Forelimb muscle (tissue), 1 donor: ENCODE measurements around the gene APC2. TPM values are rescaled to one million over a fixed set of nuclear protein-coding genes. Genes with fewer than 3 reads are reported as not detected.
"Not testable (repeated sequence)": the region's sequence is repeated elsewhere in the genome, so short reads cannot be mapped to it uniquely, and the experiment has no call there.

Source experiments
- DNase-seq: peaks from one replicate; pipeline ENCODE4 v3.0.0-alpha.2; 2013; ENCODE audit warnings: low read depth
- polyA plus RNA-seq: library from polyadenylated mRNA; unstranded; fragments of 120-200 nt; gene quantifications from one replicate; pipeline ENCODE4 v1.2.1, GENCODE V29; 2013; ENCODE audit not compliant: insufficient read length

The APC2 gene
- polyA plus RNA-seq, 1 donor, result 0.91 TPM

DNA sequence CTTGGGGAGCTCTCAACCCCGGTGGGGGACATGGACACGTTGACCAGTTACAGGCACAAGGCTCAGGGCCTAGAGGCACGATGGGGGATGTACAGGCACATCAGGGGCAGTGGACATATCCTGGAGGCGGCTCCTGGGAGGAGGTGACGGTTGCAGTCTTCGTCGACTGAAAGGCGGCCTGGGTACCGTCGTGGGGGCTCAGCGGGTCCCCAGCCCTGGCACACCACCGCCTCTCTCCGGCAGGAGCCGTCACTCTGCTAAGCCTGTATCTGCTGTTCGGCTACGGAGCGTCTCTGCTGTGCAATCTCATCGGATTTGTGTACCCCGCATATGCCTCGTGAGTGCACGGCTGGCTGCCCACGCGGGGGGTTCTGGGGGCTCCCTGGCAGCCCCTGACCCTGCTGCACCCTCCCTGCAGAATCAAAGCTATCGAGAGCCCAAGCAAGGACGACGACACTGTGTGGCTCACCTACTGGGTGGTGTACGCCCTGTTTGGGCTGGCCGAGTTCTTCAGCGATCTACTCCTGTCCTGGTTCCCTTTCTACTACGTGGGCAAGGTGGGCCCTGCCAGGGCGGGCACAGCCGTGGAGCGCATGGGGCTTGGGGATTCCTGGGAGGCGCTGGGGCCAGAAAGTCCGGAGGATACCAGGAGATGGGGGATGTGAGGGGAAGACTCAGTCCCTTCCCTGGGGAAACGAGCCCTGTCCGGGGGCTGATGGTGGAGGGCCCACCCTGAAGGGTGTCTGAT lies 45.3 kb downstream of the APC2 start:
- no peak for DNase-seq

DNA sequence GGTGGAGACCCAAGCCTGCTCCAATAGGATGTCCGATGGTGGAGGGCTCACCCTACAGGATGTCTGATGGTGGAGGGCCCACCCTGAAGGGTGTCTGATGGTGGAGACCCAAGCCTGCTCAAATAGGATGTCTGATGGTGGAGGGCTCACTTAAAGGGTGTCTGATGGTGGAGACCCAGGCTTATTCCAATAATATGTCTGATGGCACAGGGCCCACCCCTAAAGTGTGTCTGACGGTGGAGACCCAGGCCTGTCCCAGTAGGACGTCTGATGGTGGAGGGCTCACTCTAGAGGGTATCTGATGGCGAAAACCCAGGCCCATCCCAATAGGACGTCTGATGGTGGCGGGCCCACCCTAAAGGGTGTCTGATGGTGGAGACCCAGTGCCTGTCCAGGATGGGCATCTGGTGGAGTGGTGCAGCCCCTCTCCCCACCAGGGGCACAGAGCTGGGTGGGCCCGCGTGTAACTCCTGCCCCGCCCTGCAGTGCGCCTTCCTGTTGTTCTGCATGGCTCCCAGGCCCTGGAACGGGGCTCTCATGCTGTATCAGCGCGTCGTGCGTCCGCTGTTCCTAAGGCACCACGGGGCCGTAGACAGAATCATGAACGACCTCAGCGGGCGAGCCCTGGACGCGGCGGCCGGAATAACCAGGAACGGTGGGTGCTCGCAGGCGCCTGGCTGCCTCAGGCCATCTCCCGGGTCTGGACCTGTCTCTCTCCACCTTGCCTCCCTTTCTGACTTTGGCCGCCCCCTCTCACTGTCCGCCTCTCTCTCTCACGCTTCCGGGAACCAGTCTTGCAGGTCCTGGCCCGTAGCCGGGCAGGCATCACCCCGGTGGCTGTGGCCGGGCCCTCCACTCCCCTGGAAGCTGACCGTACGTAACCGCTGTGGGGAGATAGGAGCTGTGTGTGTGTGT lies 46.1 kb downstream of the APC2 start:
- DNase-seq, result no peak

DNA sequence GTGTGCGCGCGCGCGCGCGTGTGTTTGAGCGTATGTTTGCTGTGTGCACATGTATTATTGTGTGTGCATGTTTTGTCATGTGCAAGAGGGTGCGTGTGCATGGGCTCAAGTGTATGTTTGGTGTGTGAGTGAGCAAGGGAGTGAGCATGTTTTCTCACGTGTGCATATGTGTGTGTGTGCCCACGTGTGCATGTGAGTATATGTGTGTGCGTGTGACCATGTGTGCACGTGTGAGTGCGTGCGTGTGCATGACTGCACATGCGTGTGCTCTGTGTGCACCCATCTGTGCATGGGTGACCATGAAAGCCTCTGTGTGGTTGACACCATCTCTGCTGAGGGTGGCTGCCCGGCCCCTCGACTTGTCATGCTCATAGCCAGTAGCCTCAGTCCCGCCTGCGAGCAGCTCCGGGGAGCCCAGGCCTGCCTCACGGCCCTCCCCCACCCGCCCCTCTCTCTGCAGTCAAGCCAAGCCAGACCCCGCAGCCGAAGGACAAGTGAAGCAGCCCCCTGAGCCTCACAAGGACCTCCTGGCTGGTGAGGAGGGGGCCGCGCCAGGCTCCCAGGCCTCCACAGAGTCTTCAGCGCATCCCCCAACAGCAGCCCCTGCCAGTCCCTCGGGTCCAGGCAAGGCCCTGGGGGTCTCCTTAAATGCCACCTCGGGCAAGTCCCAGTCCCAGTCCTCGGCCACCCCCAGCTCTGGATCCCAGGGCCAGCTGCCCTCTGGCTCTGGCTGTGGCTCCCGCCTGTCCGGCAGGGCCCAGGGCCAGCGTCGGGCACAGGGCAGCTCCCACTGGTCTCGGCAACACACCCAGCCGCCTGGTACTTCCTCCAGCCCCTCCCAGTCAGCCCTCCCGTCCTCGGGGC lies 47.0 kb downstream of the APC2 start:
- no peak for DNase-seq

DNA sequence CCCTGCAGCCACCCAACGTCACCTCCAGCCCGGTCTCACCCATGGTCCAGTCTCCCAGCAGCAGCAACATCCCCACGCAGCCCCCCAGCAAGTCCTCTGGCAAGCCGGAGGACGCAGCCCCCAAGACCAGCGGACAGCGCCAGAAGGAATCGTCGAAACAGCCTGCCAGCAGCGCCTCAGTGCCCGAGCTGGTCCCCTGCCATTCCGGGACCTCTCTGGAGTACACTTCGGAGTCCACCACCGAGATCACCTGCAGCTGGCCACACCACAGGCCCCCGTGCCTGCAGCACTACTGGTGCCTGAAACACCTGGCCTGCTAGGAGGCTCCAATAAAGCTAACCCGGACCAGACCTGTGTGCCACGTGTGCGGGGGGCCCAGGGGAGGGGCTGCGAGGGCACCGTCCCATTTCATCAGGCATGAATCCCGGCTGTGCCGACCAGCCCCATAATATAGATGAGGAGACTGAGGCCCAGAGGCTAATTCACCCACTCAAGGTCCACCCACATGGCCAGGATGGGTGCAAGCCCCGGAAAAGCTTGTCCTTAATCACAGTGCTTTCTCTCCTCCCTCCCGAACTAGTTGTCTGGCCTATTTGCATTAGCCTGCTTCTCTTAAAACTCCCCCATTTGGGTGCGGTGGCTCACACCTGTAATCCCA lies 47.8 kb downstream of the APC2 start:
- no peak for DNase-seq

DNA sequence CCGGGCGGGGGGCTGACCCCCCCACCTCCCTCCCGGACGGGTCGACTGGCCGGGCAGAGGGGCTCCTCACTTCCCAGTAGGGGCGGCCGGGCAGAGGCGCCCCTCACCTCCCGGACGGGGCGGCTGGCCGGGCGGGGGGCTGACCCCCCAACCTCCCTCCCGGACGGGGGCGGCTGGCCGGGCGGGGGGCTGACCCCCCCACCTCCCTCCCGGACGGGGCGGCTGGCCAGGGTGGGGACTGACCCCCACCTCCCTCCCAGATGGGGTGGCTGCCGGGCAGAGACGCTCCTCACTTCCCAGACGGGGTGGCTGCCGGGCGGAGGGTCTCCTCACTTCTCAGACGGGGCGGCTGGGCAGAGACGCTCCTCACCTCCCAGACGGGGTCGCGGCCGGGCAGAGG lies 49.3 kb downstream of the APC2 start:
- not testable (repeated sequence) for DNase-seq

DNA sequence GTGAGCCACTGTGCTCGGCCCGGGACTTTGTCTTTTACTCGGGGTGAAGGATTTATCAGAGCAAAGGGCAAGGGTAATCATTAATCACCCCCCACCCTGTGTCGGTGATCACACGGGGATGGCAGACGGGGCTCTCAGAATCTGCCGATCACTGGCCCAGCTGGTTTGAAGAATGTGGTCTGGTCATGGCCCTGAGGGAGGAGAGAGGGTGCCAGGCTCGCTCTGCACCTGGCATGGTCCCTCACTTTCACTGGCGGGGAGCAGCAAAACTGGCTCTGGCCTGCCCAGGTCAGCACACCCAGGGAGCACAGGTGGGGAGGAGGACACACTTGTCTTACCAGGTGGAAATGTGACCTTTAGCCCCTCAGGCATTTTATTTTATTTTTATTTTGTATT lies 51.3 kb downstream of the APC2 start:
- no peak for DNase-seq

DNA sequence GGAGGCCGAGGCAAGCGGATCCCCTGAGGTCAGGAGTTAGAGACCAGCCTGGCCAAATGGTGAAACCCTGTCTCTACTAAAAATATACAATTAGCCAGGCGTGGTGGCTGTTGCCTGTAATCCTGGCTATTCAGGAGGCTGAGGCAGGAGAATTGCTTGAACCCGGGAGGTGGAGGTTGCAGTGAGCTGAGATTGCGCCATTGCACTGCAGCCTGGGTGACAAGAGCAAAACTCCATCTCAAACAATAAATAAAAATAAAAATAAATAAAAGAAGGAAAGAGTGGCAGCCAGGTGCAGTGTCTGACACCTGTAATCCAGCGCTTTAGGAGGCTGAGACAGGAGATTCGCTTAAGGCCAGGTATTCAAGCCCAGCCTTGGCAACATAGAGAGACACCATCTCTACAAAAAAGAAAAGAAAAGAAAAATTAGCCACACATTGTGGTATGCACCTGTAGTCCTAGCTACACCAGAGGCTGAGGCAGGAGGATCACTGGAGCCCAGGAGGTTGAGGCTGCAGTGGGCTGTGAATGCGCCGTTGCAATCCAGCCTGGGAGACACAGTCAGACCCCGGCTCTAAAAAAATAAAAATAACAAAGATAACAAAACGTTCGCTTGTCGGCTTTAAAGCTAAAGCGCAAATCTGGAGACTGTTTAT lies 52.6 kb downstream of the APC2 start:
- DNase-seq, result no peak

DNA sequence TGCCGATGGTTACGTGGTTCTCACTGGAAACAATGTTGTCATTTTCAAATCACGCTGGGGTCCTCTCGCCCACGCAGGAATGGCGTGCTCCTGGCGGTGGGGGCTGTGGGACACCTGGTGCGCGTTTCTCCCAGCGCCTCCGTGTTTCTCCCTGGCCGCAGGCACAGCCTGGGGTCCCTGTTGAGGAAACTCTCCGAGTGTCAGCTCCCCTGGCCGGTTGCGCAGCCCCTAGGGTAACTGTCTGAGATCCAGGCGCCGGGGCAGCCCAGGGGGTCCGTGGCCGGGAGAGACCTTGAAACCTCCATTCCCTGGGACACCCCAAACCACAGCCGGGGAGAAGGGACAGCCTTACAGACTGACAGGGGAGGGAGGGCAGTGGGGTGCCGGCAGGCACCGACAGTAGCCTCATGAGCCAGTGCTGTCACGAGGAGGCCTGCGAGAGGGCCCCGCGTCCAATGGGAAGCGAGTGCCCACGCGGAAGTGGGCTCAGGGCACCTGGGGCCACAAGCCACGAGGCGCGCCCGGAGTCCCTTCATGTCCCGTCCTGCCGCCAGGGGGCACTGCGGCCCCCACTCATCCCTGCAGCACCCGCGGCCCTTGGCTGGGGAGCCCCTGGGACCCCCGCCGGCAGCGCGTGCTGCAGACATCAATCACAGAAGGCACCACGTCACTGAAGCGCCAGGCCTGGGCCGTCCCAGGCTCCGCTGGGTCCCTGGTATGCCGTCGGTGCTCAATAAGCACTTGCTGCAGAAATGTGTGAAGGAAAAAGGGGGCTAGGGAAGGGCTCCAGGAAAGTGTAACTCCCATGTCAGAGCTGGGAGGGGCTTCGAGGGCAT lies 53.4 kb downstream of the APC2 start:
- DNase-seq, result no peak

DNA sequence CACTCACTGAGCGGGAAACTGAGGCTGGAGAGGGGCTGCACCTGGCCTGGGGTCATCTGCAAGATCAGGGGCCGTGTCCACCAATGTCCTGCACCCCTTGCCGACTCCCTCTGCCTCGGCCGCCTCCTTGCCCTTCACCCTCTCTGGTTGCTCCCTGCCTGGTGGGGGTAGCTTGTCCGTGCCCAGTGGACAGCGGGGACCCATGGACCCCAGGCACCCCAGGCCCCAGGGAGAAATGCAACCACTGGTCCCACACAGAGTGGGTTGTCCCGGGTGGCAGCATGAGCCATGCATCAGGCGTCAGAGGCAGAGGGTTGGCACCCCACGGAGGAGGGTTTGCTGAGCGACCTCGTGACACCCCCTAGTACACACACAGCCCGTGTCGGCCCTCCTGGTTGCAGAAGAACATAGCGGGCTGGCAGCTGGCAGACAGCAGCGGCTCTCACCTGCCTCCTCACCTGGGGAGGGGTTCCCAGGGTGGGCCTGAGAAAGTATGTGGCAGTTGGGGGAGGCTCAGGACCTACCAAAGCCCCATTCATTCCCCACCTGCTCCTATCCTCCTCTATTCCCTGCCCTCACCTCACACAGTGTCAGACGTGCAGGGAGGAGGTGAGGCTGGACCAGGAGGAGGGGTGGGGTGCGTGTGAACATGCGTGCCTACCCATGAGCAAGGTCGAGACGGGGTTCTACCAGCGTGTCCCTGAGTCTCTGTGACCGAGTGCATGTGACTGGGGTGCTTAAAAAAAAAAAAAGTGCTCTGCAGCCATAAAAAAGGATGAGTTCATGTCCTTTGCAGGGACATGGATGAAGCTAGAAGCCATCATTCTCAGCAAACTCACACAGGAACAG lies 54.2 kb downstream of the APC2 start:
- DNase-seq, result no peak

DNA sequence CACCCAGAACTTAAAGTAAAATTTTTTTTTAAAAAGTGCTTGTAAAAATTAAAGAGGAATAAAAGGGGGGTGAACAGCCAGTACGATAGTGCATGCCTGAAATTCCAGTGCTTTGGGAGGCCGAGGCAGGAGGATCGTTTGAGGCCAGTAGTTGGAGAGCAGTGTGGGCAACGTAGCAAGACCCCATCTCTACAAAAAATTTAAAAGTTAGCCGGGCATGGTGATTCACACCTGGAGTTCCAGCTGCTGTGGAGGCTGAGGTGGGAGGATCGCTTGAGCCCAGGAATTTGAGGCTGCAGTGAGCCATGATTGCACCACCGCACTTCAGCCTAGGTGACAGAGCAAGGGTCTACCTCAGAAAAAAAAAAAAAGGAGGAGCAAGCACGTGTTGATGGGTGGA lies 55.1 kb downstream of the APC2 start:
- DNase-seq, result no peak

DNA sequence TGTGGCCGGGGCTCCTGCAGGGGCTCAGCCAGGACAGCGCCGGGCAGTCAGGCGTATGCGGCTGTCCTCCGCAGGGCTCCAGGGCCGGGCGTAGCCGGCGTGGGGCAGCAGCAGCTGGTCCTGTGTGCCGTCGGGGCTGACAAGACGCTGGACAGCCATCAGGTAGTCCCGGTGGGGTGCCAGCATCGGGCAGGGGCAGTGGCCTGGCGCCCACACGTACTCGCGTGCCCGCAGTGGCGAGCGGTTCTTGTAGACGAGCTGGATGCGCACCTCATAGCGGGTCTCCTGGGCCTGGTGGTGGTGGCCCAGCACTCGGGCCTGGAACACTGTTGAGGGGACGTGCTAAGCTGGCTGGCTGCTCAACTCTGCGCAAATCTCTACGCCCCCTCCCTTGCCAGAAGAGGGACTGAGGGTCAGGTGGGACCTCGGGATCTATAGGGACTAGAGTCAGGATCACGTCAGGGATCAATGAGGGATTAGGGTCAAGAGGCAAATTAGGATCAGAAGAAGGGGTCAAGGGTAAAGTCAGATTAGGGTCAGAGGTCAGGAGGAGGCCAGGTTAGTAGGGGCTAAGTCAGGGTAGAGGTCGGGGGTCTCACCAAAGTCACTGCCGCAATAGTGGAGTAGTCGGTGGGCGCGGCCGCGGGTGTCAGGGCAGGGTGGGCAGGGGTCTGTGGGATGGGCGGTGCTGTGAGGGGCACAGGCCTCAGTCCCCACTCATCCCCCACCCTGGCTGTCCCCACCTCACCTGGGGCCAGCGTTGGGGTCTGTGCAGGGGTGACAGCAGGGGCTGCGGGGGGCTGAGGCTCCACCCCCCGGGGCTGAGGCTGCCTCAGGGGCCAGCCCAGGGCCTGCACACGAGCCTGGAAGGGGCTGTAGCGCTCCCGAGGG lies 56.3 kb downstream of the APC2 start:
- no peak for DNase-seq

DNA sequence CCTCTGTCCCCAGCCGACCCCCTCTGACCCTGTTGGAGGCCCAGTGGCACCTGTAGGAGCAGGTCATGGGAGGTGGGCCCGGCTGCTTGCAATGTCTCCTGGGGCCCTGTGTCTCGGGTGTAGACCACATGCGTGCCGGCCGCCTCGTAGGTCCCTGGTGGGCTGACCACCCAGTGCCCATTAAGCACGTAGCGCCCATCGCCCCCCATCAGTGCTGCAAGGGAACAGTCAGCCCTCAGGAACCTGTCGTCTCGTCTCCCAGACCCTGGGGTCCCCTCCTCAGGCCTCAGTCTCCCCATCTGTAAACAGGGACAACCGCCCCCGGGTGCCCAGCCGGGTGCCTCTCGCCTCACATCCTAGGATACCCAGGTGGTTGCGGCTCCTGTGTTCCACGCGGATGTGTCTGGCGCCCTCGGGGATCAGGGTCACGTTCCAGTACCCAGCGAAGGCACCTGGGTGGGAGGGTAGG lies 57.3 kb downstream of the APC2 start:
- DNase-seq, result no peak

DNA sequence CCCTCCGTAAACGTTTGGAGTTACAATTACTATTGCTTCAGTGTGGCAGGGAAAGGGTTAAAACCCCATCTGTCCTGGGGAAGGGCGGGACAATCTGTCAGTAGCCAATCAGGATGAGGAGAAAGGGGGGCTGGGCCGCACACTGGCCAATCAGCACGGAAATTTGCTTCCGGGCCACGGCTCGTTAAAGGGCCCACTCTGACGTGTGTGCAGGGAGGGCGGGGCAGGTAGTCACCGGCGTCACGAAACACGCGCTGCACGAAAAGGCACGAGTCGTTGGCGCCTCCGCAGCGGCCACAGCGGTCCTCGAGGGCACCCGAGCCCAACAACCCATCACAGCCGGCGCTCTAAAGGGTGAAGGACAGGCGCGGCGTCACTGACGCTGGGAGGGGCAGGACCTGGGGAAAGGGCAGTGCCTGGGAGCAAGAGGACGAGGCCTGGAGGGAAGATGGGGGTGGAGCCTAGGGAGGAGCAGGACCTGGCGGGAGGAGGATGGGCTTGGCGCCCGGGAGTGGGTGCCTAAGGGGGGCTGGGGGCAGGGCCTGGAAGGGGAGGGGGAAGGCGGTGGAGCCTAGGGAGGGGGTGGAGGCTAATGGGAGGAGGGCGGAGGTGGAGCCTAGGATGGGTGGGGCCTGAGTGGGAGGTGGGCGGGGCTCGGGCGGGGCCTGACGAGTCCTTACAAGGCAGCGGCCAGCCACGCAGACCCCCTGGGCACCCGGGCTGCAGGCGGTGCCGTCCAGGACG lies 58.0 kb downstream of the APC2 start:
- DNase-seq, result peak; percentile 86

DNA sequence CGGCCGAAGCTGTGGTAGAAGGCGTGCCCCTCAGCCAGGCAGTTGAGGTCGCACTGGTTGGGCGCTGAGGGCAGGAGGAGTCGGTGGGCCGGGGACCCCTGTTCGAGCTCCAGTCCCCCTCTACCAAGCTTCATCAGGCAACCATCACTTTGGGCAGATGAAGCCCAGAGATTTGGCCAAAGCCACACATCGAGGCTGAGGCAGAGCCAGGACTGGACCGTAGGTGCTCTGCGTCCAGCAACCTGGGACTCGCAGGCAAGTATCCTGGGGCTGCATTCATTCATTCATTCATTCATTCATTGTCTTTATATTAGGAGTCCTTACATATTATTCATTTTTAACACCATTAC lies 58.6 kb downstream of the APC2 start:
- DNase-seq, result no peak

DNA sequence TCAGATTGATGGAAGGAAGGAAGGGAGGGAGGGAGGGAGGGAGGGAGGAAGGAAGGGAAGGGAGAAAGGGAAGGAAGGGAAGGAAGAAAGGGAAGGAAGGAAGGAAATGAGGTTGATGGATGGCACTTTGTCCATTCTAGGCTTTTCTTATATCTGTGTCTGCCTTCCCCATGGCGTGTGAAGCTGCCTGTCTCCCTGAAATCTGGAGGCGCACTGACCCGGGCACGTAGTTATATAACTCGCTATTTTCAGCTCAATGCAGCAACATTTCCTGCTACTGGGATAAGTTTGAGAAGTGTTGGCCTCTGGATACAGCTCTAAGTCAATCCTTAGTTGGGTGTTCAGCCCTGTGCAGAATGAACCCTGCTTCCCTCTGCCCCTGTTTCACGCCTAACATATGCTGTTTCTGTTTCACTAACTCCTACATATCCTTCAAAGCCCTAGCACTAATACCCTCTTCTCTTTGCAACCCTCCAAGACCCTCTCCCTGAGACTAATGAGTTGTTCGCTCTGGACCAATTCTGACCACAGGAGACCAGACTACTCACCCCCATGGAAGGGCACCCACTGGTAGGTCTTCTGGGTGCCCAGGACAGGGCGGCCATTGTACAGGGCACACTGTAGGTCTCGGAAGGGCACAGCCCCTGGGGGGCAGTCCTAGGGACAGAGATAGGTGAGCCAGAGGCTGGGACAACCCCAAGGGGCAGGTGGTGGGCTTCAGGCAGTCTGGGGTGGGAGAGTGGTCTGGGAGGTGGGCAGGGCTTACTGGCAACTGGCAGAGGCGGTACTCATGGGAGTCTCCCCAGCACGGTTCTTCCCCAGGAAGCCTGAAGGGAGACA lies 59.9 kb downstream of the APC2 start:
- DNase-seq, result no peak

DNA sequence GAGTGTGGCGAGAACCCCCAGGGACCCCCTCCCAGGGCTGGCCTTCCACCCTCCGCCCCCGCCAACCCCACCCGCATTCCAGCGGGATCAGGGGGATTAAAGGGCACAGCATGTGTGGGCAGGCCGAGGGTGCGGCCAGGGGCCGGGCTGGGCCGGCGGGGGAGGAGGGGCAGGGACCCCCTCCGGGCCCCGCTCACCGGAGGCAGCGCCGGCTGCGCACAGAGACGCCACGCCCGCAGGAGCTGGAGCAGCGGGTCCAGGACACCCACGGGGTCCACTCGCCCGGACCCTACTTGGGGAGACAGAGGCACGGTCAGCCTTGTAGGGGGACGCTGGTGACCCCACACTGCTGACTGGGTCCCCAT lies 60.5 kb downstream of the APC2 start:
- no peak for DNase-seq

DNA sequence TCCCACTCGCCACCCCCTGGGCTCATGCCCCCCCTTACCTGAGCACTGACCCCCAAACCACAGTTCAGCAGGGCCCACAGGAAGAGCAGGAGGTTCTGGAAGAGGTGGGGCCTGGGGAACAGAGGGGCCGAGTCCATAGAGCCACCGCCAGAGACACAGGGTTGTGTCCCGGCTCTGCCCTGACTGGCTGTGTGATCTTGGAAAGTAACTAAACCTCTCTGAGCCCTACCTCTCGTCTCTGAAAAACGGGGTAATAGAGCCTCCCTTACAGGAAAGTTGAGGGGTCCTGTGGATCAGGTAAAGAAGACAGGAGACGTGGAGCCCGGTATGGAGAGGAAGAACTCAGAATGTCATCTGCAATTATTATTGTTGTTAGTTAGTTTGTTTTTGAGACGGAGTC lies 60.9 kb downstream of the APC2 start:
- no peak for DNase-seq
